Lower leg skin (tissue), 3 donors: Measurements from ENCODE around the gene ANO10.

Experiments
- POLR2A ChIP-seq, 2 donors: fragments of 450-650 bp; IDR thresholded peaks; one replicate each; pipeline ENCODE4 v1.6.1; 2016 to 2017; ENCODE audit warnings: antibody characterized with exemption in 2 of 2, mild to moderate bottlenecking in 1 of 2, moderate library complexity in 1 of 2
- TF ChIP-seq, protein P1 (sequence below), 3 donors: fragments of 450-650 bp; IDR thresholded peaks; one replicate each; pipeline ENCODE4 v1.5.1; 2016; ENCODE audit warnings: antibody characterized with exemption in 3 of 3, mild to moderate bottlenecking in 3 of 3, moderate library complexity in 2 of 3

DNA sequence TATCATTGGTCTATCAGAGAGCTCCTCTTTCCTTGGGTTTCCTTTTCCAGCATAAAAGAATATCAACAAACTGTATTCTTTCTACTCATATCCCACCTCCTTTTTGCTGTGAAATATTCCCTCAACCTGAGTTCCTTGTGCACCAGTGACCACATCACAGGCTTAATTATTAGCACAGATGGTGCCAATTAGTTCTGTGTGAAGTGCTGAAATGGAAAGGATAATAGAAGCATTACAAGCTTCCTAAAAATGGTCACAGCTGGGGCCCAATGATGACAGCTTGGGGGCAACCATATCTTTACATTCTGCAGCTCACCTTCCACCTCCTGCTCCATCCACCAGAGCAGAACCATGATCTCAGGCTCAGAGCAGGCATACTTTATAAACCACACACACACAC lies 84.6 kb downstream of the ANO10 start:
- TF ChIP-seq, protein P1, sequence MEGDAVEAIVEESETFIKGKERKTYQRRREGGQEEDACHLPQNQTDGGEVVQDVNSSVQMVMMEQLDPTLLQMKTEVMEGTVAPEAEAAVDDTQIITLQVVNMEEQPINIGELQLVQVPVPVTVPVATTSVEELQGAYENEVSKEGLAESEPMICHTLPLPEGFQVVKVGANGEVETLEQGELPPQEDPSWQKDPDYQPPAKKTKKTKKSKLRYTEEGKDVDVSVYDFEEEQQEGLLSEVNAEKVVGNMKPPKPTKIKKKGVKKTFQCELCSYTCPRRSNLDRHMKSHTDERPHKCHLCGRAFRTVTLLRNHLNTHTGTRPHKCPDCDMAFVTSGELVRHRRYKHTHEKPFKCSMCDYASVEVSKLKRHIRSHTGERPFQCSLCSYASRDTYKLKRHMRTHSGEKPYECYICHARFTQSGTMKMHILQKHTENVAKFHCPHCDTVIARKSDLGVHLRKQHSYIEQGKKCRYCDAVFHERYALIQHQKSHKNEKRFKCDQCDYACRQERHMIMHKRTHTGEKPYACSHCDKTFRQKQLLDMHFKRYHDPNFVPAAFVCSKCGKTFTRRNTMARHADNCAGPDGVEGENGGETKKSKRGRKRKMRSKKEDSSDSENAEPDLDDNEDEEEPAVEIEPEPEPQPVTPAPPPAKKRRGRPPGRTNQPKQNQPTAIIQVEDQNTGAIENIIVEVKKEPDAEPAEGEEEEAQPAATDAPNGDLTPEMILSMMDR (IDR thresholded peaks at IDR 0.05) = no peak
- TF ChIP-seq POLR2A (IDR thresholded peaks at IDR 0.05) = no peak
